ENCODE results near the gene SPATA25. TPM values are rescaled to one million over a fixed set of nuclear protein-coding genes. Genes with fewer than 3 reads are reported as not detected.
"Not testable (repeated sequence)": the region's sequence is repeated elsewhere in the genome, so short reads cannot be mapped to it uniquely, and the experiment has no call there.

Gene SPATA25
- total RNA-seq, 1 experiment from 2014 or later: 0.40 TPM

DNA sequence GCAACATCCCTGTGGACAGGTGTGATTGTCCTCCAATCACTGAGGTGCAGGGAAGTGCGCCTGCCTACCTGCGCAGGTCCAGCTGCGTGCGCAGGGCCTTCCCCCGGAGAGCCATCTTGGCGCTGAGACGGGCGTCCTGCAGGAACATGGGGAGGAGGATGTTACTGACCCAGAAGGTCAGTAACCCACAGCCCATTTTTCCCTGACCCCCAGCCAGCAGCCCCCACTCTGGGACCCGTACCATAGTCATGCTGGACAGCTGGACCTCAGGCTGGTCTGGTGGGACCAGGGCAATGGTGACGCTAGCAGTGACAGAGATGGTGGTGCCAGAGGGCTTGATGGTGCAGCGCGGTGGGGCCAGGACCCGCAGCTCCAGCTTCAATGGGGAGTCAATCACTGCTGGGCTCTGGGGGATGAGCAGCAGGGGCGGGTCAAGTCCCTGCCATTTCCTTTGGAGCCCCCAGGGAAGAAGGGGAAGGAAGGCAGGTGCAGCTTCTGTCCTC lies 14.8 kb upstream of the SPATA25 start:
- H3K36me3 ChIP-seq (ENCODE audit: low read depth, low read length): peaks cover 1% of the 10 kb centered on the region; the same call in 1 of the 2 replicates

DNA sequence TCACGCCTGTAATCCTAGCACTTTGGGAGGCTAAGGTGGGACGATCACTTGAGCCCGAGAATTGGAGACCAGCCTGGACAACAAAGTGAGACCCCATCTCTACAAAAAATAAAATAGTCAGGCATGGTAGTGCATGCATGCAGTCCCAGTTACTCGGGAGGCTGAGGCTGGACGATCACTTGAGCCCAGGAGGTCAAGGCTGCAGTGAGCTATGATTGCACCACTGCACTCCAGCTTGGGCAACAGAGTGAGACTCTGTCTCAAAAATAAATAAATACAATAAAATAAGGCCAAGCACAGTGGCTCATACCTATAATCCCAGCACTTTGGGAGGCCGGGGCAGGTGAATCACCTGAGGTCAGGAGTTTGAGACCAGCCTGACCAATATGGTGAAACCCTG lies 13.9 kb upstream of the SPATA25 start:
- H3K27ac ChIP-seq (ENCODE audit: low read length); H3K79me2 ChIP-seq (ENCODE audit: low read length); H3F3A ChIP-seq (ENCODE audit: low read length, unreplicated experiment); H4K20me1 ChIP-seq (ENCODE audit: low read length); H3K4me2 ChIP-seq (ENCODE audit: low read length); H3K36me3 ChIP-seq (ENCODE audit: low read depth, low read length); DNase-seq; H2AFZ ChIP-seq (ENCODE audit: low read length); H3K9ac ChIP-seq (ENCODE audit: low read length); CTCF ChIA-PET; BruUV-seq (replicated peaks); intact Hi-C loops (cut with micrococcal nuclease); H3K9me2 ChIP-seq (replicated peaks; ENCODE audit: low read length); H3K4me3 ChIP-seq (ENCODE audit: low read length); H3K27me3 ChIP-seq (ENCODE audit: low read length); H3K9me3 ChIP-seq (ENCODE audit: low read length); POLR2A ChIA-PET (ENCODE audit: unreplicated experiment); ATAC-seq: not testable (repeated sequence)
- peaks cover 15% of the 10 kb centered on the region for H3K4me1 ChIP-seq (ENCODE audit: insufficient read depth, low read length)

More for the DNA sequence above, 14.8 kb upstream of the SPATA25 start:
- Histone ChIP-seq H3K27me3 (ENCODE audit: low read length) (no peaks in the 10 kb centered on the region), H3F3A (ENCODE audit: low read length, unreplicated experiment) (peaks cover 4% of the 10 kb centered on the region), H3K4me2 (ENCODE audit: low read length) (no peak overlapping the region), H3K27ac (ENCODE audit: low read length) (no peak overlapping the region), H2AFZ (ENCODE audit: low read length) (no peak overlapping the region), H4K20me1 (ENCODE audit: low read length) (no peaks in the 10 kb centered on the region), H3K9ac (ENCODE audit: low read length) (no peak overlapping the region), H3K4me3 (ENCODE audit: low read length) (no peak overlapping the region), H3K9me2 (replicated peaks; ENCODE audit: low read length) (no peaks in the 10 kb centered on the region), H3K9me3 (ENCODE audit: low read length) (no peaks in the 10 kb centered on the region), H3K4me1 (ENCODE audit: insufficient read depth, low read length) (peaks cover 17% of the 10 kb centered on the region), H3K79me2 (ENCODE audit: low read length) (no peaks in the 10 kb centered on the region)
- no TSS peak for BruUV-seq (replicated peaks)
- ATAC-seq (no peak), DNase-seq (no peak)
- ChIA-PET POLR2A (ENCODE audit: unreplicated experiment) (no interaction called here), CTCF (no interaction called here)
- intact Hi-C loops (cut with micrococcal nuclease): no loop called here
- TF ChIP-seq EZH2 (IDR thresholded peaks at IDR 0.05; ENCODE audit: low read length, unreplicated experiment) (no peak), EZH2phosphoT487 (IDR thresholded peaks at IDR 0.05; ENCODE audit: borderline replicate concordance, low read length) (no peak)
- TF ChIP-seq, protein P1, sequence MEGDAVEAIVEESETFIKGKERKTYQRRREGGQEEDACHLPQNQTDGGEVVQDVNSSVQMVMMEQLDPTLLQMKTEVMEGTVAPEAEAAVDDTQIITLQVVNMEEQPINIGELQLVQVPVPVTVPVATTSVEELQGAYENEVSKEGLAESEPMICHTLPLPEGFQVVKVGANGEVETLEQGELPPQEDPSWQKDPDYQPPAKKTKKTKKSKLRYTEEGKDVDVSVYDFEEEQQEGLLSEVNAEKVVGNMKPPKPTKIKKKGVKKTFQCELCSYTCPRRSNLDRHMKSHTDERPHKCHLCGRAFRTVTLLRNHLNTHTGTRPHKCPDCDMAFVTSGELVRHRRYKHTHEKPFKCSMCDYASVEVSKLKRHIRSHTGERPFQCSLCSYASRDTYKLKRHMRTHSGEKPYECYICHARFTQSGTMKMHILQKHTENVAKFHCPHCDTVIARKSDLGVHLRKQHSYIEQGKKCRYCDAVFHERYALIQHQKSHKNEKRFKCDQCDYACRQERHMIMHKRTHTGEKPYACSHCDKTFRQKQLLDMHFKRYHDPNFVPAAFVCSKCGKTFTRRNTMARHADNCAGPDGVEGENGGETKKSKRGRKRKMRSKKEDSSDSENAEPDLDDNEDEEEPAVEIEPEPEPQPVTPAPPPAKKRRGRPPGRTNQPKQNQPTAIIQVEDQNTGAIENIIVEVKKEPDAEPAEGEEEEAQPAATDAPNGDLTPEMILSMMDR (conservative IDR thresholded peaks at IDR 0.05; ENCODE audit: low read depth, low read length): no peak

DNA sequence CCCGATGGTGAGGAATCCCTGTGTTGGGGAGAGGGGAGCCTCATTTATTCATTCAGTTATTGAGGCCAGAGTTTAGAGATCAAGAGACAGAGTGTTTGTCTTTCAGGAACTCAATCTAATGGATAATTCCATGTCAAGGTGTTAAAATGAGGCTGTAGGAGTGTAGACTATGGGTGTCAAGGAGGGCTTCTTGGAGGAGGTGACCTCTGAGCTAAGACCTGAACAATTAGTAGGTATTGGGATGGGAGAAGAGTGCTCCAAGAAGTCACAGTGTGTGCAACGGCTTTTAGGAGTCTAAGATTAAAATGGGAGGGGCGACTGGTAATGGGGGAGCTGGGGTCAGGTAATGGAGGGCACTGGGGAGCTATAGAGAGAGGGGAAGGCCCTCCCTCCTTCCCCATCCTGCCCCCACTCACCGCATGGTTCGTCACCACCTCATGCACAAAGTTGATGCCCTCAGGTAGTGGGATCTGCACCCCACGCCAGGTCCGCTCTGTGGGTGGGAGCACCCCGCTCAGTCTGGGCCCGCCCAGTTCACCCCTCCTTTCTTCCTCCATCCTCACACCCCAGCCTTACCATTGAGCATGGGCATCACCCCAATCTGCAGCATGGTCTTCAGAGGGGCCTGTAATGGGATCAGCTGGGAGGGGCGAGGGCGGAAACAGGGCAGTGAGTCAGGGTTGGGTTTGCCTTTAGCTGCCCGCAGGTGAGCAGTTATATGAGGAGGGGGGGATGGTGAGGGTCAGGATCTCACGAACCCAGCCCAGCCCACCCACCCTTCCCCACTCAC lies 11.8 kb upstream of the SPATA25 start:
- no peak overlapping the region for H3K9ac ChIP-seq (ENCODE audit: low read length)
- ChIA-PET POLR2A (ENCODE audit: unreplicated experiment) (no interaction called here), CTCF (no interaction called here)
- ATAC-seq (no peak), DNase-seq (no peak)
- TF ChIP-seq EZH2 (IDR thresholded peaks at IDR 0.05; ENCODE audit: low read length, unreplicated experiment) (no peak), EZH2phosphoT487 (IDR thresholded peaks at IDR 0.05; ENCODE audit: borderline replicate concordance, low read length) (no peak)
- TF ChIP-seq, protein P1 (conservative IDR thresholded peaks at IDR 0.05; ENCODE audit: low read depth, low read length): no peak
- no TSS peak for BruUV-seq (replicated peaks)
- H3K79me2 ChIP-seq (ENCODE audit: low read length): no peaks in the 10 kb centered on the region
- H3K4me2 ChIP-seq (ENCODE audit: low read length): no peak overlapping the region
- no peaks in the 10 kb centered on the region for H4K20me1 ChIP-seq (ENCODE audit: low read length)
- no peaks in the 10 kb centered on the region for H3K27me3 ChIP-seq (ENCODE audit: low read length)
- no peak overlapping the region for H3K4me3 ChIP-seq (ENCODE audit: low read length)
- peaks cover 11% of the 10 kb centered on the region; the same call in 1 of the 2 replicates for H3K36me3 ChIP-seq (ENCODE audit: low read depth, low read length)
- no peaks in the 10 kb centered on the region for H3K4me1 ChIP-seq (ENCODE audit: insufficient read depth, low read length)
- H3F3A ChIP-seq (ENCODE audit: low read length, unreplicated experiment): no peaks in the 10 kb centered on the region
- H3K9me2 ChIP-seq (replicated peaks; ENCODE audit: low read length): no peaks in the 10 kb centered on the region
- intact Hi-C loops (cut with micrococcal nuclease): no loop called here
- no peak overlapping the region for H2AFZ ChIP-seq (ENCODE audit: low read length)
- H3K27ac ChIP-seq (ENCODE audit: low read length): no peak overlapping the region
- H3K9me3 ChIP-seq (ENCODE audit: low read length): no peaks in the 10 kb centered on the region
